HCT116 (cell line): ENCODE measurements around the gene UQCR11. TPM values are rescaled to one million over a fixed set of nuclear protein-coding genes. Genes with fewer than 3 reads are reported as not detected.

ENCODE experiments used
- ATAC-seq: fragments of 200-7000 bp; cut with Tn5 transposase; 2 replicates; pipeline ENCODE4 v1.9.1; 2020; ENCODE audit warnings: mild to moderate bottlenecking, moderate library complexity
- BruUV-seq: library from RNA; stranded (reverse); fragments of 400-500 nt; replicated peaks from 2 replicates; lab custom pipeline; 2021; lab: Mats Ljungman, UMichigan
- CTCF ChIA-PET: fragments of 300-600 bp; sonication (Branson Sonifier 250); formaldehyde crosslinking; loops from one replicate; lab custom pipeline; 2021; ENCODE audit warnings: antibody characterized with exemption; lab: Charles Lee
- POLR2A ChIA-PET: fragments of 300-600, 350-600 bp; sonication (Branson Sonifier 250); formaldehyde crosslinking; loops from one replicate; lab custom pipeline; 2021; ENCODE audit warnings: antibody characterized with exemption; lab: Charles Lee
- RAD21 ChIA-PET, 2 experiments: fragments of 300-600 bp; sonication (Branson Sonifier 250); formaldehyde crosslinking; loops; one replicate each; lab custom pipeline; 2023; ENCODE audit warnings: low total read pairs in 2 of 2; ENCODE audit not compliant: uncharacterized antibody in 2 of 2, unreplicated experiment in 2 of 2, low non-redundant PET in 1 of 2; lab: Charles Lee
- DNase-seq: peaks from one replicate; pipeline ENCODE4 v3.0.0-alpha.2; 2010; ENCODE audit warnings: low read depth, low spot score
- H2AFZ ChIP-seq: fragments of 200-600 bp; shearing (Covaris generic), sonication (generic); 2 replicates; pipeline ENCODE4 v1.6.1; 2017; ENCODE audit warnings: low read depth, mixed run types, mixed read lengths, antibody characterized with exemption, low read length; ENCODE audit not compliant: poor library complexity, severe bottlenecking
- H3K27ac ChIP-seq: 2 replicates; pipeline ENCODE4 v1.5.1; 2012; ENCODE audit warnings: low read depth, low read length
- H3K27me3 ChIP-seq: fragments of 200-600 bp; sonication (generic); 2 replicates; pipeline ENCODE4 v1.6.1; 2016; ENCODE audit warnings: mixed run types, low read length, mixed read lengths; ENCODE audit not compliant: insufficient read depth
- H3K36me3 ChIP-seq, 2 experiments: fragments of 200-500 bp in 1 of 2; fragments of 200-600 bp in 1 of 2; sonication (Bioruptor generic) in 1 of 2; sonication (generic) in 1 of 2; 2 replicates each; pipeline versions ENCODE4 v1.5.1 to v1.6.1; 2014 to 2016; ENCODE audit warnings: low read length in 2 of 2, inconsistent platforms in 1 of 2, mixed read lengths in 1 of 2, mixed run types in 1 of 2; ENCODE audit not compliant: insufficient read depth in 2 of 2, control insufficient read depth in 1 of 2
- H3K4me1 ChIP-seq, 2 experiments: fragments of 200-600 bp in 1 of 2; sonication (generic) in 1 of 2; 2 replicates each; pipeline versions ENCODE4 v1.5.1 to v1.6.1; 2012 to 2017; ENCODE audit warnings: low read length in 2 of 2, inconsistent platforms in 1 of 2, mild to moderate bottlenecking in 1 of 2, mixed read lengths in 1 of 2, mixed run types in 1 of 2, moderate library complexity in 1 of 2; ENCODE audit not compliant: insufficient read depth in 2 of 2, control insufficient read depth in 1 of 2
- H3K4me2 ChIP-seq: fragments of 200-600 bp; sonication (generic); 2 replicates; pipeline ENCODE4 v1.6.1; 2017; ENCODE audit warnings: mixed run types, low read length, mixed read lengths
- H3K4me3 ChIP-seq, 2 experiments: fragments of 200-600 bp in 1 of 2; sonication (generic) in 1 of 2; replicated peaks in 1 of 2; 2 replicates each; pipeline ENCODE4 v1.5.1; 2011 to 2016; ENCODE audit warnings: low read length in 2 of 2, control low read depth in 1 of 2, low read depth in 1 of 2, mild to moderate bottlenecking in 1 of 2, mixed read lengths in 1 of 2, mixed run types in 1 of 2
- H3K79me2 ChIP-seq: fragments of 200-600 bp; sonication (generic); 2 replicates; pipeline ENCODE4 v1.6.1; 2017; ENCODE audit warnings: mild to moderate bottlenecking, mixed run types, low read length, moderate library complexity, mixed read lengths; ENCODE audit not compliant: insufficient read depth
- H3K9ac ChIP-seq: fragments of 200-600 bp; sonication (generic); 2 replicates; pipeline ENCODE4 v1.6.1; 2016; ENCODE audit warnings: low read length, mixed read lengths
- H3K9me2 ChIP-seq: fragments of 200-600 bp; sonication (generic), shearing (Covaris generic); 2 replicates; pipeline ENCODE4 v1.6.1; 2017; ENCODE audit warnings: mixed run types, mild to moderate bottlenecking, moderate library complexity; ENCODE audit not compliant: insufficient read depth
- H3K9me3 ChIP-seq, 2 experiments: fragments of 200-500 bp in 1 of 2; fragments of 200-600 bp in 1 of 2; sonication (Bioruptor generic) in 1 of 2; sonication (generic) in 1 of 2; 2 replicates each; pipeline ENCODE4 v1.6.1; 2014 to 2017; ENCODE audit warnings: low read length in 2 of 2, mixed read lengths in 2 of 2, inconsistent platforms in 1 of 2, low read depth in 1 of 2, mild to moderate bottlenecking in 1 of 2, mixed run types in 1 of 2, moderate library complexity in 1 of 2; ENCODE audit not compliant: control insufficient read depth in 1 of 2, insufficient read depth in 1 of 2
- H4K20me1 ChIP-seq: fragments of 200-600 bp; sonication (generic), shearing (Covaris generic); 2 replicates; pipeline ENCODE4 v1.6.1; 2017; ENCODE audit warnings: mixed run types, mild to moderate bottlenecking, moderate library complexity; ENCODE audit not compliant: insufficient read depth
- CBX3 ChIP-seq: IDR thresholded peaks from 2 replicates; pipeline ENCODE4 v1.6.1; 2012; ENCODE audit warnings: low read depth
- ELF1 ChIP-seq: IDR thresholded peaks from 2 replicates; pipeline ENCODE4 v1.6.1; 2012; ENCODE audit warnings: low read depth, borderline replicate concordance
- POLR2A ChIP-seq: IDR thresholded peaks from 2 replicates; pipeline ENCODE4 v1.7.0; 2011; ENCODE audit warnings: borderline replicate concordance; ENCODE audit not compliant: insufficient read depth, insufficient read length; ENCODE audit errors: extremely low read depth
- POLR2AphosphoS5 ChIP-seq: IDR thresholded peaks from 2 replicates; pipeline ENCODE4 v1.6.1; 2011; ENCODE audit warnings: mild to moderate bottlenecking, low read depth, low read length, moderate library complexity
- RAD21 ChIP-seq: IDR thresholded peaks from 2 replicates; pipeline ENCODE4 v1.6.1; 2012; ENCODE audit warnings: low read depth, mild to moderate bottlenecking
- SP1 ChIP-seq: IDR thresholded peaks from 2 replicates; pipeline ENCODE4 v1.6.1; 2012; ENCODE audit warnings: low read depth
- TCF7L2 ChIP-seq: IDR thresholded peaks from 2 replicates; pipeline ENCODE4 v1.7.0; 2011; ENCODE audit warnings: borderline replicate concordance, inconsistent platforms; ENCODE audit not compliant: insufficient read depth, insufficient read length; ENCODE audit errors: extremely low read depth
- YY1 ChIP-seq: IDR thresholded peaks from 2 replicates; pipeline ENCODE4 v1.6.1; 2011; ENCODE audit warnings: low read length, low read depth, moderate library complexity, mild to moderate bottlenecking; ENCODE audit not compliant: insufficient replicate concordance; ENCODE audit errors: extremely low read depth
- ZFX ChIP-seq: fragments of 450-650 bp; IDR thresholded peaks from 2 replicates; pipeline ENCODE4 v1.6.1; 2017
- ZNF274 ChIP-seq: fragments of 200-500 bp; sonication (Bioruptor generic); IDR thresholded peaks from 2 replicates; pipeline ENCODE4 v1.6.1; 2014; ENCODE audit warnings: mild to moderate bottlenecking, low read depth, low read length, inconsistent platforms
- intact Hi-C: fragments of 100-400 bp; cut with micrococcal nuclease; formaldehyde crosslinking; loops from 2 replicates; pipeline ENCODE4 v1.10.0; 2022
- total RNA-seq: library from RNA; stranded (reverse); gene quantifications from one replicate; pipeline ENCODE4 v1.2.1, GENCODE V29; 2021; ENCODE audit not compliant: unreplicated experiment
- TF ChIP-seq, protein P1 (sequence below): IDR thresholded peaks from 2 replicates; pipeline ENCODE4 v1.6.1; 2012
- TF ChIP-seq, protein P2 (sequence below): IDR thresholded peaks from 2 replicates; pipeline ENCODE4 v1.6.1; 2012
- TF ChIP-seq, protein P3 (sequence below): IDR thresholded peaks from 2 replicates; pipeline ENCODE4 v1.6.1; 2012; ENCODE audit warnings: low read depth
- TF ChIP-seq, protein P4 (sequence below), 3 experiments: fragments of 200-600 bp in 1 of 3; sonication (generic) in 1 of 3; IDR thresholded peaks in 2 of 3; conservative IDR thresholded peaks in 1 of 3; 2 replicates each; pipeline ENCODE4 v1.5.1; 2012 to 2017; ENCODE audit warnings: low read depth in 2 of 3, low read length in 2 of 3, antibody characterized with exemption in 1 of 3, borderline replicate concordance in 1 of 3, control low read depth in 1 of 3, mild to moderate bottlenecking in 1 of 3, mixed read lengths in 1 of 3, mixed run types in 1 of 3, moderate library complexity in 1 of 3; ENCODE audit not compliant: insufficient read depth in 1 of 3

UQCR11 gene
- total RNA-seq, 1 experiment from 2014 or later = 303 TPM

GRCh38 chr19:1615156-1615765 lies 10.0 kb upstream of the UQCR11 start:
- no TSS peak for BruUV-seq
- H3K9me3 ChIP-seq = no peaks in the 10 kb centered on the region
- RAD21 ChIA-PET = no interaction called here
- H3K4me3 ChIP-seq = no peak overlapping the region
- ATAC-seq (no peak), DNase-seq (no peak)
- no peaks in the 10 kb centered on the region for H3K27me3 ChIP-seq
- POLR2A ChIA-PET = no interaction called here
- H3K9ac ChIP-seq = no peak overlapping the region
- no peaks in the 10 kb centered on the region for H4K20me1 ChIP-seq
- CTCF ChIA-PET = no interaction called here
- H3K36me3 ChIP-seq = peaks cover 39 to 41% of the 10 kb centered on the region in 2 experiments; a peak in 3 of 4 replicates
- no peak overlapping the region for H3K27ac ChIP-seq
- TF ChIP-seq CBX3 = no peak
- TF ChIP-seq, protein P1, sequence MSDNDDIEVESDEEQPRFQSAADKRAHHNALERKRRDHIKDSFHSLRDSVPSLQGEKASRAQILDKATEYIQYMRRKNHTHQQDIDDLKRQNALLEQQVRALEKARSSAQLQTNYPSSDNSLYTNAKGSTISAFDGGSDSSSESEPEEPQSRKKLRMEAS = no peak
- no peak for TF ChIP-seq ZNF274
- no peak for TF ChIP-seq ZFX
- no peak for TF ChIP-seq RAD21
- TF ChIP-seq SP1 = no peak
- TF ChIP-seq, protein P2, sequence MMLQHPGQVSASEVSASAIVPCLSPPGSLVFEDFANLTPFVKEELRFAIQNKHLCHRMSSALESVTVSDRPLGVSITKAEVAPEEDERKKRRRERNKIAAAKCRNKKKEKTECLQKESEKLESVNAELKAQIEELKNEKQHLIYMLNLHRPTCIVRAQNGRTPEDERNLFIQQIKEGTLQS = no peak
- TF ChIP-seq POLR2A = no peak
- TF ChIP-seq ELF1 = no peak
- TF ChIP-seq, protein P3, sequence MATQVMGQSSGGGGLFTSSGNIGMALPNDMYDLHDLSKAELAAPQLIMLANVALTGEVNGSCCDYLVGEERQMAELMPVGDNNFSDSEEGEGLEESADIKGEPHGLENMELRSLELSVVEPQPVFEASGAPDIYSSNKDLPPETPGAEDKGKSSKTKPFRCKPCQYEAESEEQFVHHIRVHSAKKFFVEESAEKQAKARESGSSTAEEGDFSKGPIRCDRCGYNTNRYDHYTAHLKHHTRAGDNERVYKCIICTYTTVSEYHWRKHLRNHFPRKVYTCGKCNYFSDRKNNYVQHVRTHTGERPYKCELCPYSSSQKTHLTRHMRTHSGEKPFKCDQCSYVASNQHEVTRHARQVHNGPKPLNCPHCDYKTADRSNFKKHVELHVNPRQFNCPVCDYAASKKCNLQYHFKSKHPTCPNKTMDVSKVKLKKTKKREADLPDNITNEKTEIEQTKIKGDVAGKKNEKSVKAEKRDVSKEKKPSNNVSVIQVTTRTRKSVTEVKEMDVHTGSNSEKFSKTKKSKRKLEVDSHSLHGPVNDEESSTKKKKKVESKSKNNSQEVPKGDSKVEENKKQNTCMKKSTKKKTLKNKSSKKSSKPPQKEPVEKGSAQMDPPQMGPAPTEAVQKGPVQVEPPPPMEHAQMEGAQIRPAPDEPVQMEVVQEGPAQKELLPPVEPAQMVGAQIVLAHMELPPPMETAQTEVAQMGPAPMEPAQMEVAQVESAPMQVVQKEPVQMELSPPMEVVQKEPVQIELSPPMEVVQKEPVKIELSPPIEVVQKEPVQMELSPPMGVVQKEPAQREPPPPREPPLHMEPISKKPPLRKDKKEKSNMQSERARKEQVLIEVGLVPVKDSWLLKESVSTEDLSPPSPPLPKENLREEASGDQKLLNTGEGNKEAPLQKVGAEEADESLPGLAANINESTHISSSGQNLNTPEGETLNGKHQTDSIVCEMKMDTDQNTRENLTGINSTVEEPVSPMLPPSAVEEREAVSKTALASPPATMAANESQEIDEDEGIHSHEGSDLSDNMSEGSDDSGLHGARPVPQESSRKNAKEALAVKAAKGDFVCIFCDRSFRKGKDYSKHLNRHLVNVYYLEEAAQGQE = no peak
- TF ChIP-seq, protein P4, sequence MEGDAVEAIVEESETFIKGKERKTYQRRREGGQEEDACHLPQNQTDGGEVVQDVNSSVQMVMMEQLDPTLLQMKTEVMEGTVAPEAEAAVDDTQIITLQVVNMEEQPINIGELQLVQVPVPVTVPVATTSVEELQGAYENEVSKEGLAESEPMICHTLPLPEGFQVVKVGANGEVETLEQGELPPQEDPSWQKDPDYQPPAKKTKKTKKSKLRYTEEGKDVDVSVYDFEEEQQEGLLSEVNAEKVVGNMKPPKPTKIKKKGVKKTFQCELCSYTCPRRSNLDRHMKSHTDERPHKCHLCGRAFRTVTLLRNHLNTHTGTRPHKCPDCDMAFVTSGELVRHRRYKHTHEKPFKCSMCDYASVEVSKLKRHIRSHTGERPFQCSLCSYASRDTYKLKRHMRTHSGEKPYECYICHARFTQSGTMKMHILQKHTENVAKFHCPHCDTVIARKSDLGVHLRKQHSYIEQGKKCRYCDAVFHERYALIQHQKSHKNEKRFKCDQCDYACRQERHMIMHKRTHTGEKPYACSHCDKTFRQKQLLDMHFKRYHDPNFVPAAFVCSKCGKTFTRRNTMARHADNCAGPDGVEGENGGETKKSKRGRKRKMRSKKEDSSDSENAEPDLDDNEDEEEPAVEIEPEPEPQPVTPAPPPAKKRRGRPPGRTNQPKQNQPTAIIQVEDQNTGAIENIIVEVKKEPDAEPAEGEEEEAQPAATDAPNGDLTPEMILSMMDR (IDR thresholded peaks at IDR 0.05 in 2 of 3, conservative IDR thresholded peaks at IDR 0.05 in 1 of 3; ENCODE audit: borderline replicate concordance in 1 of 3, insufficient read depth in 1 of 3, low read depth in 2 of 3, low read length in 2 of 3) = no peak
- TF ChIP-seq TCF7L2 = no peak
- no peak for TF ChIP-seq POLR2AphosphoS5
- TF ChIP-seq YY1 = no peak
- H3K4me2 ChIP-seq = no peak overlapping the region
- H3K4me1 ChIP-seq = peaks cover 0 to 5% of the 10 kb centered on the region in 2 experiments; a peak in 1 of 4 replicates
- no peaks in the 10 kb centered on the region for H3K9me2 ChIP-seq
- intact Hi-C loops = no loop called here
- no peak overlapping the region for H2AFZ ChIP-seq
- H3K79me2 ChIP-seq = peaks cover 11% of the 10 kb centered on the region; the same call in 1 of the 2 replicates
